GM12878 (cell line): Measurements from ENCODE around the gene EIF1. TPM values are rescaled to one million over a fixed set of nuclear protein-coding genes. Genes with fewer than 3 reads are reported as not detected.

Experiments used
- ATAC-seq: fragments of 200-7000 bp; cut with Tn5 transposase; 3 replicates; pipeline ENCODE4 v1.9.1; 2020; ENCODE audit warnings: mild to moderate bottlenecking, moderate library complexity
- BruUV-seq: library from RNA; stranded (reverse); fragments of 400-500 nt; replicated peaks from 2 replicates; lab custom pipeline; 2021; lab: Mats Ljungman, UMichigan
- CTCF ChIA-PET: fragments of 300-600 bp; sonication (Branson Sonifier 250); formaldehyde crosslinking; extraction: SDS; loops from one replicate; lab custom pipeline; 2021; ENCODE audit warnings: inconsistent platforms; lab: Yijun Ruan, JAX
- POLR2A ChIA-PET: fragments of 350-600 bp; formaldehyde crosslinking; extraction: SDS; loops from one replicate; lab custom pipeline; 2021; ENCODE audit warnings: inconsistent platforms; lab: Charles Lee
- RAD21 ChIA-PET: fragments of 300-600 bp; sonication (Branson Sonifier 250); formaldehyde crosslinking; loops from one replicate; lab custom pipeline; 2023; ENCODE audit warnings: antibody characterized with exemption; ENCODE audit not compliant: unreplicated experiment; lab: Charles Lee
- SMC1A ChIA-PET: fragments of 300-600 bp; sonication (Branson Sonifier 250); formaldehyde crosslinking; loops from one replicate; lab custom pipeline; 2023; ENCODE audit not compliant: unreplicated experiment, uncharacterized antibody; lab: Charles Lee
- DNase-seq: peaks from one replicate; pipeline ENCODE4 v3.0.0-alpha.2; 2011; ENCODE audit warnings: low read depth, low spot score
- FAIRE-seq: peaks from 3 replicates; lab custom pipeline; 2011; peaks lifted over from hg19 to GRCh38; lab: Jason Lieb, UNC
- H2AFZ ChIP-seq: 2 replicates; pipeline ENCODE4 v1.6.0; 2011; ENCODE audit warnings: low read depth, low read length, control low read depth; ENCODE audit not compliant: control insufficient read depth
- H3K27ac ChIP-seq: 2 replicates; pipeline ENCODE4 v1.5.1; 2011; ENCODE audit warnings: control low read depth; ENCODE audit not compliant: control insufficient read depth, insufficient read depth
- H3K27me3 ChIP-seq, 2 experiments: replicated peaks in 1 of 2; 2 replicates each; pipeline versions ENCODE4 v1.6.0 to v1.6.1; 2011; ENCODE audit warnings: low read length in 1 of 2; ENCODE audit not compliant: control insufficient read depth in 2 of 2, insufficient read depth in 2 of 2
- H3K36me3 ChIP-seq, 2 experiments: 2 replicates each; pipeline ENCODE4 v1.5.1; 2011; ENCODE audit warnings: low read length in 1 of 2; ENCODE audit not compliant: control insufficient read depth in 2 of 2, insufficient read depth in 2 of 2
- H3K4me1 ChIP-seq: 2 replicates; pipeline ENCODE4 v1.6.1; 2011; ENCODE audit warnings: mild to moderate bottlenecking, low read length, moderate library complexity, mixed read lengths; ENCODE audit not compliant: control insufficient read depth, insufficient read depth
- H3K4me2 ChIP-seq: 2 replicates; pipeline ENCODE4 v1.6.0; 2011; ENCODE audit warnings: control low read depth; ENCODE audit not compliant: control insufficient read depth, insufficient read depth
- H3K4me3 ChIP-seq: fragments of 200-600 bp; sonication (generic); 2 replicates; pipeline ENCODE4 v1.5.1; 2016
- H3K79me2 ChIP-seq: 2 replicates; pipeline ENCODE4 v1.6.0; 2011; ENCODE audit warnings: low read length; ENCODE audit not compliant: control insufficient read depth, insufficient read depth
- H3K9ac ChIP-seq: 2 replicates; pipeline ENCODE4 v1.8.0; 2011; ENCODE audit warnings: low read length, control low read depth, mixed read lengths; ENCODE audit not compliant: control insufficient read depth, insufficient read depth
- H3K9me3 ChIP-seq: replicated peaks from 3 replicates; pipeline ENCODE4 v1.5.1; 2011; ENCODE audit warnings: mild to moderate bottlenecking, low read length; ENCODE audit not compliant: control insufficient read depth, insufficient read depth
- H4K20me1 ChIP-seq: 2 replicates; pipeline ENCODE4 v1.6.0; 2011; ENCODE audit not compliant: control insufficient read depth, insufficient read depth
- BACH1 ChIP-seq: fragments of 450-650 bp; IDR thresholded peaks from 2 replicates; pipeline ENCODE4 v1.6.1; 2017; ENCODE audit warnings: mild to moderate bottlenecking, borderline replicate concordance
- CEBPB ChIP-seq, 2 experiments: fragments of 150-350 bp in 1 of 2; IDR thresholded peaks; 2 replicates each; pipeline ENCODE4 v1.6.1; 2012 to 2014; ENCODE audit warnings: low read depth in 2 of 2, low read length in 2 of 2, borderline replicate concordance in 1 of 2, inconsistent platforms in 1 of 2
- CHD2 ChIP-seq: IDR thresholded peaks from 2 replicates; pipeline ENCODE4 v1.6.1; 2011; ENCODE audit warnings: low read depth, low read length, improper control_type of control experiment, borderline replicate concordance
- FOS ChIP-seq: IDR thresholded peaks from 3 replicates; pipeline ENCODE4 v1.6.1; 2011; ENCODE audit warnings: borderline replicate concordance; ENCODE audit not compliant: insufficient read length; ENCODE audit errors: extremely low read depth
- HDAC2 ChIP-seq: fragments of 200-600 bp; sonication (generic); IDR thresholded peaks from 2 replicates; pipeline ENCODE4 v1.6.1; 2017
- KDM1A ChIP-seq: fragments of 200-600 bp; sonication (generic); IDR thresholded peaks from 2 replicates; pipeline ENCODE4 v1.6.1; 2016; ENCODE audit warnings: borderline replicate concordance
- NFIC ChIP-seq: IDR thresholded peaks from 2 replicates; pipeline ENCODE4 v1.6.1; 2012; ENCODE audit warnings: low read depth, mild to moderate bottlenecking, inconsistent platforms, low read length, moderate library complexity
- NFYB ChIP-seq: IDR thresholded peaks from 2 replicates; pipeline ENCODE4 v1.6.1; 2011; ENCODE audit warnings: low read depth, mild to moderate bottlenecking, low read length, improper control_type of control experiment, moderate library complexity; ENCODE audit not compliant: insufficient read depth
- PAX8 ChIP-seq: fragments of 450-650 bp; IDR thresholded peaks from 2 replicates; pipeline ENCODE4 v1.6.1; 2017; ENCODE audit warnings: mild to moderate bottlenecking, moderate library complexity
- PRDM15 ChIP-seq: fragments of 450-650 bp; formaldehyde crosslinking; IDR thresholded peaks from 2 replicates; pipeline ENCODE4 v1.4.0; 2020; ENCODE audit warnings: mild to moderate bottlenecking, moderate library complexity
- STAT1 ChIP-seq: fragments of 450-650 bp; conservative IDR thresholded peaks from 2 replicates; pipeline ENCODE4 v1.6.1; 2014; ENCODE audit warnings: antibody characterized with exemption, mild to moderate bottlenecking
- TCF3 ChIP-seq: IDR thresholded peaks from 2 replicates; pipeline ENCODE4 v1.6.1; 2012; ENCODE audit warnings: low read depth, mild to moderate bottlenecking, low read length, borderline replicate concordance; ENCODE audit not compliant: insufficient read depth
- YBX1 ChIP-seq: fragments of 450-650 bp; IDR thresholded peaks from 2 replicates; pipeline ENCODE4 v1.6.1; 2016; ENCODE audit warnings: antibody characterized with exemption
- ZZZ3 ChIP-seq: IDR thresholded peaks from 2 replicates; pipeline ENCODE4 v1.6.1; 2011; ENCODE audit warnings: low read depth; ENCODE audit not compliant: control insufficient read depth, insufficient read length
- WGBS: methylation state at CpG from one replicate; pipeline ENCODE4 v1.1.6; 2016; ENCODE audit warnings: low lambda C conversion rate; ENCODE audit not compliant: insufficient replicate concordance, insufficient coverage; ENCODE audit errors: missing lambda C conversion rate; 5-methylcytosine and 5-hydroxymethylcytosine counted together
- in situ Hi-C: fragments of 300-500 bp; cut with MboI; formaldehyde crosslinking; loops from 9 replicates; pipeline ENCODE4 v1.14.3; 2018; ENCODE audit warnings: mixed read lengths
- intact Hi-C: fragments of 100-400 bp; cut with micrococcal nuclease; formaldehyde crosslinking; loops from one replicate; pipeline ENCODE4 v1.14.2; 2022; ENCODE audit not compliant: unreplicated experiment
- polyA plus RNA-seq, 11 experiments: library from polyadenylated mRNA; depleted of rRNA in 4 of 11; unstranded in 6 of 11; stranded (reverse) in 5 of 11; fragments of >200 nt; fragmentation: Nextera tagmentation in 4 of 11; fragmentation: Illumina TruSeq in 1 of 11; extraction: Ambion mirVana in 4 of 11; extraction: Trizol in 1 of 11; gene quantifications; 1 replicate in 1 of 11; 2 replicates in 10 of 11; pipeline versions ENCODE4 v1.2.1 to v1.2.3, GENCODE V29; 2011 to 2016; ENCODE audit warnings: inconsistent platforms in 2 of 11, missing spikeins in 2 of 11, low read depth in 1 of 11
- total RNA-seq, 4 experiments: library from RNA; depleted of rRNA in 3 of 4; stranded (reverse); fragments of >200 nt in 3 of 4; fragmentation: Illumina TruSeq in 1 of 4; extraction: Trizol in 1 of 4; gene quantifications; 2 replicates each; pipeline versions ENCODE4 v1.2.1 to v1.2.3, GENCODE V29; 2013 to 2021
- TF ChIP-seq, protein P1 (sequence below): fragments of 450-650 bp; IDR thresholded peaks from 2 replicates; pipeline ENCODE4 v1.6.1; 2017; ENCODE audit warnings: mild to moderate bottlenecking, low read depth, inconsistent platforms; ENCODE audit not compliant: poor library complexity, severe bottlenecking

Gene EIF1
- total and polyA plus RNA-seq, 10 of the 15 experiments (the other 5 are each of a cell fraction or from before 2014, with no cell fraction given), result 39.4 to 815 (median 480) TPM

DNA sequence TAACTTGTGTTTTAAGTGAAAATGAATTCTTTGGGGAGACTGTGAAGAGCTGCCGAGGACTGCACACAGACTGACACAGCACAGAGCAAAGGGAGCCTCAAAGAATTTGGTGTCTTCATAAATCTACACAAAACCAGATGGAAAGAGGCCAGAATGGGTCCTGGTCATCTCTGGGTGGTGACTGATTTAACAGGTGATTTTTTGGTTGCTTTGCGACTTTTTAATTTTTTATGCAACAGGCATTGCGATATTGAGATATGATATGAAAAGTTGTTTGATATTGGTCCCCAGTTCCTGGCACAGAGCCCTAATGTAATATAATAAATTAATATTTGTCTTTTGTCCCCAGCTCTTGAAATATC lies 12.6 kb upstream of the EIF1 start (continued):
- TF ChIP-seq, protein P1, sequence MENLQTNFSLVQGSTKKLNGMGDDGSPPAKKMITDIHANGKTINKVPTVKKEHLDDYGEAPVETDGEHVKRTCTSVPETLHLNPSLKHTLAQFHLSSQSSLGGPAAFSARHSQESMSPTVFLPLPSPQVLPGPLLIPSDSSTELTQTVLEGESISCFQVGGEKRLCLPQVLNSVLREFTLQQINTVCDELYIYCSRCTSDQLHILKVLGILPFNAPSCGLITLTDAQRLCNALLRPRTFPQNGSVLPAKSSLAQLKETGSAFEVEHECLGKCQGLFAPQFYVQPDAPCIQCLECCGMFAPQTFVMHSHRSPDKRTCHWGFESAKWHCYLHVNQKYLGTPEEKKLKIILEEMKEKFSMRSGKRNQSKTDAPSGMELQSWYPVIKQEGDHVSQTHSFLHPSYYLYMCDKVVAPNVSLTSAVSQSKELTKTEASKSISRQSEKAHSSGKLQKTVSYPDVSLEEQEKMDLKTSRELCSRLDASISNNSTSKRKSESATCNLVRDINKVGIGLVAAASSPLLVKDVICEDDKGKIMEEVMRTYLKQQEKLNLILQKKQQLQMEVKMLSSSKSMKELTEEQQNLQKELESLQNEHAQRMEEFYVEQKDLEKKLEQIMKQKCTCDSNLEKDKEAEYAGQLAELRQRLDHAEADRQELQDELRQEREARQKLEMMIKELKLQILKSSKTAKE, result peak; percentile 47
- TF ChIP-seq HDAC2 (no peak), PAX8 (no peak)

- SMC1A ChIA-PET, result interaction anchor here (0.7 to 7.5 kb wide), 6 partner anchors 11 to 1075 kb away, joined by 3 to 122 read pairs (median 30); partner anchors contain the start of gene EIF1
- ATAC-seq (peak; percentile 54), FAIRE-seq (no peak), DNase-seq (peak; percentile 45)
- H3K4me1 ChIP-seq, result peaks cover 7% of the 10 kb centered on the region
- no peaks in the 10 kb centered on the region for H3K79me2 ChIP-seq
- H3K36me3 ChIP-seq, result no peaks in the 10 kb centered on the region
- intact Hi-C loops, result no loop called here
- H3K4me3 ChIP-seq, result peak overlapping the region; percentile 51
- H2AFZ ChIP-seq, result peak overlapping the region; percentile 76
- peak overlapping the region; percentile 90 for H3K4me2 ChIP-seq
- peak overlapping the region; percentile 73 for H3K9ac ChIP-seq
- POLR2A ChIA-PET, result interaction anchor here (0.6 to 7.3 kb wide), 8 partner anchors 11 to 1560 kb away, joined by 3 to 177 read pairs (median 4); partner anchors contain the start of genes EIF1, JUP and KLHL11
- in situ Hi-C loops, result loop anchor here (10.0 to 25.0 kb wide), 3 partner anchors 1354 to 1684 kb away; partner anchors contain the start of gene TMEM106A
- CTCF ChIA-PET, result interaction anchor here (0.6 to 9.5 kb wide), 9 partner anchors 10 to 1124 kb away, joined by 3 to 265 read pairs (median 4); partner anchors contain the start of gene EIF1
- H3K9me3 ChIP-seq, result no peaks in the 10 kb centered on the region; the same call in 2 of the 3 replicates
- RAD21 ChIA-PET, result interaction anchor here (0.5 to 6.5 kb wide), 10 partner anchors 10 to 1115 kb away, joined by 3 to 105 read pairs (median 4); partner anchors contain the start of gene EIF1
- peak overlapping the region; percentile 88 for H3K27ac ChIP-seq
- no peaks in the 10 kb centered on the region for H4K20me1 ChIP-seq
- H3K27me3 ChIP-seq, result no peaks in the 10 kb centered on the region
- WGBS, result 32% methylated on average over 2 of the region's 2 CpGs
- BruUV-seq, result TSS peak; percentile 96
- TF ChIP-seq HDAC2, result no peak
- peak; percentile 96 for TF ChIP-seq BACH1
- TF ChIP-seq FOS, result no peak
- no peak; the same call in 1 of the 2 replicates for TF ChIP-seq STAT1
- no peak for TF ChIP-seq YBX1
- TF ChIP-seq ZZZ3, result no peak
- TF ChIP-seq PRDM15 (CRISPR knock-in tag), result peak; percentile 94
- peak; percentile 48; the same call in 1 of the 2 replicates for TF ChIP-seq NFIC
- TF ChIP-seq TCF3, result no peak
- no peak for TF ChIP-seq KDM1A
- 0 out of 2 replicates have a peak, but pooled peaks have one; percentile 14 for TF ChIP-seq CHD2
- no peak for TF ChIP-seq NFYB
- TF ChIP-seq CEBPB (IDR thresholded peaks at IDR 0.05; ENCODE audit: borderline replicate concordance in 1 of 2, low read depth in 2 of 2, low read length in 2 of 2), result no peak
Measured at GRCh38 chr17:41678411-41678906, 10.2 kb upstream of the EIF1 start.
